Measurements from ENCODE around the gene GBGT1. TPM values are rescaled to one million over a fixed set of nuclear protein-coding genes. Genes with fewer than 3 reads are reported as not detected.

Gene GBGT1
- polyA plus RNA-seq, 1 donor: 5.4 TPM

DNA sequence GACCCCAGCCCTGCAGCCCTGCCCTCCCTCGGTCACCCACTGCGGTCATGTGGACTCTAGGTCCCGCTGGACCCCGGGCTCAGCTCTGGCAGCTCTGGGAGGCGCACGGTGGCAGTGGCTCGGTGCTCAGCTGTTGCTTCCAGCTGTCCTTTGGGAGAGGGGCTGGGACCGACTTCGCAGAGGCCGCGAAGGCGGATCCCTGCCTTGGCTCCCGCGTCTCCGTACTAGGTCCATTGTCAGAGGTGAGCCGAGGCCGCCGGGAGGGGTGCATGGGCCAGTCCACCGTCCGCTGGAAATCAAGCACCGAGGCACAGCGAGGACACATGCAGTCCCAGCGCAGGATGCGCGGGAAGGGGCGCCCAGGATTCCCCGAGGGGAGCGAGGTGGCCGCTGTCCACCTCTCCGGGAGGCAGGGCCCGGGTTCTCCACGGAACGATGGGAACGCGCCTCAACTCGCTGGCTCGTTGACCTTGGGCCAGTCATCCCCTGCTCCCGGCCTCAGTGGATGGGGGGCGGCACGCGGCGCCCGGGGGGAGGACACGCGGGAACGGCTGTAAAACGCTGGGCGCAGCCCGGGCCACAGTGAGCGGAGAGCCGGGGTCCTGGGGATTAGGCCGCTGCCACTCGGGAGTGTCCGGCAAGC is 732 bp downstream of the GBGT1 start:
- no peak for DNase-seq

GRCh38 chr9:133161547-133161950 is 2.2 kb downstream of the GBGT1 start:
- DNase-seq: no peak

DNA sequence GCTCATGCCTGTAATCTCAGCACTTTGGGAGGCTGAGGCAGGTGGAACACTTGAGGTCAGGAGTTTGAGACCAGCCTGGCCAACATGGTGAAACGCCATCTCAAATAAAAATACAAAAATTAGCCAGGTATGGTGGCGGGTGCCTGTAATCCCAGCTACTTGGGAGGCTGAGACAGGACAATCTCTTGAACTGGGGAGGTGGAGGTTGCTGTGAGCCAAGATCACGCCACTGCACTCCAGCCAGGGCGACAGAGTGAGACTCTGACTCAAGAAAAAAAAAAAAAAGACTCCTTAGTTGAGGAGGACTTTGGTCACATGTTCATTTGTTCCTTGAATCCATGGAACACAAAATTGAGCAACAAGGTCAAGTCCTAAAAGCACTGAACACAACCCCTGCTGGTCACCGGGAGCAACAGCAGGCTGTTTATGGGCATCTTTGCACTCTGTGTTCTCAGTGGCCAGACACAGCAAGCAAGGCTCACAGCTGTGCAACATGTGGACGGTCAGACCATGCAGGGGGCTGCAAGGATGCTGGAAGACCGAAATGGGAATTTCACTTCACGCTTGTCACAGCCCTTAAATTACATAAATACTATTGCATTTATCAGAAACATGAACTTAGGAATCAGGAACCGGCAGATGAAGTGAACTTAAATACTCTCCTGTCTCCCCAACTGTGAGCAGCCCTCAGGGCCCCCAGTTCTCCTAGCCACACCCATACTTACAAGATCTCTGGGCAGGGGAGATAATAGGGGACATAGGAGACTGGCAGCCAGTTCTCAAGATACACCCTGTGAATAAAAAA is 2.8 kb downstream of the GBGT1 start:
- no peak for DNase-seq

- DNase-seq: no peak
Measured at GRCh38 chr9:133158695-133159094, 5.0 kb downstream of the GBGT1 start.

- DNase-seq: no peak
Measured at GRCh38 chr9:133155156-133155555, 8.6 kb downstream of the GBGT1 start.

DNA sequence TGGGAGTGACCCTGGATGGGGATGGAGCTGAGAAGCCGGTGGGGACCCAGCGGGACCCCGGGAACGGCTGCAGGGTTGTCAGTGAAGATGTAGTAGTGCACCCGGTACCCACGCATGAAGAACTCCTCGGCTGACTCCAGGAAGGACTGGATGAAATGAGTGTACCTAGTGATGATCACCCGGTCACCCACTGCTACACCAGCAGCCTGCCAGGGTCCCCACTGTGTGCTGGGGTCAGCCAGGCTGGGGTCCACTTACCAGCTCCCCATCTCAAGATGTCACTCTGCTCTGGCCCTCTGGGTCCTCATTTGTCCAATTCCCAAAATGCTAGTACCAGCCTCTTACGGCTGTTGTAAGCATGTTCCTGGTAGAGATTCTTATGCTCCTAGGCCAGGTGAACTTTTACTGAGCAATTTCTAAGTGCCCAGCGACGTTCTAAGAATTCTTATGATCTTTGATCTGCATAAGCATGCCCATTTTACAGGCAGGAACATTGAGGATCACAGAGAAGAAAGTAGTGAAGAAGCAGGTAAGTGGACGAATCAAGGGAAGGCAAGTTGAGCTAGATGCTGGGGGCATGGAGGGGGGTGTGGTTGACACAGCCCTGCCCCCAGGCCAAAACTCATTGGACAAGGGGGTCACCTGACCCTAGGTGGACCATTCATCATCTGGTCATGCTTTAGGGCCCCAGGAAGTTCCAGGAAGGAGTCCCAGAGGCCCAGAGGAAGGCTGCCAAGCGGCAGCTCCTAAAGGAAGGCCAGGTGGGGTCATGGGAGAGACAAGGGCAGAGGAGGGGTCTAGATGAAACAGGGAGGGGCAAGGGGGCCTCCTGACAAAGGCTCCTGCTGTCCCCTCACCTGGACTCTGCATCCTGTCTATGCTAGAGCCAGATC is 9.4 kb downstream of the GBGT1 start:
- no peak for DNase-seq

- no peak for DNase-seq
Measured at GRCh38 chr9:133153227-133154096, 10.3 kb downstream of the GBGT1 start.

- DNase-seq: no peak
Measured at GRCh38 chr9:133151601-133152525, 11.9 kb downstream of the GBGT1 start.

- no peak for DNase-seq
Measured at GRCh38 chr9:133151041-133151440, 12.7 kb downstream of the GBGT1 start.

DNA sequence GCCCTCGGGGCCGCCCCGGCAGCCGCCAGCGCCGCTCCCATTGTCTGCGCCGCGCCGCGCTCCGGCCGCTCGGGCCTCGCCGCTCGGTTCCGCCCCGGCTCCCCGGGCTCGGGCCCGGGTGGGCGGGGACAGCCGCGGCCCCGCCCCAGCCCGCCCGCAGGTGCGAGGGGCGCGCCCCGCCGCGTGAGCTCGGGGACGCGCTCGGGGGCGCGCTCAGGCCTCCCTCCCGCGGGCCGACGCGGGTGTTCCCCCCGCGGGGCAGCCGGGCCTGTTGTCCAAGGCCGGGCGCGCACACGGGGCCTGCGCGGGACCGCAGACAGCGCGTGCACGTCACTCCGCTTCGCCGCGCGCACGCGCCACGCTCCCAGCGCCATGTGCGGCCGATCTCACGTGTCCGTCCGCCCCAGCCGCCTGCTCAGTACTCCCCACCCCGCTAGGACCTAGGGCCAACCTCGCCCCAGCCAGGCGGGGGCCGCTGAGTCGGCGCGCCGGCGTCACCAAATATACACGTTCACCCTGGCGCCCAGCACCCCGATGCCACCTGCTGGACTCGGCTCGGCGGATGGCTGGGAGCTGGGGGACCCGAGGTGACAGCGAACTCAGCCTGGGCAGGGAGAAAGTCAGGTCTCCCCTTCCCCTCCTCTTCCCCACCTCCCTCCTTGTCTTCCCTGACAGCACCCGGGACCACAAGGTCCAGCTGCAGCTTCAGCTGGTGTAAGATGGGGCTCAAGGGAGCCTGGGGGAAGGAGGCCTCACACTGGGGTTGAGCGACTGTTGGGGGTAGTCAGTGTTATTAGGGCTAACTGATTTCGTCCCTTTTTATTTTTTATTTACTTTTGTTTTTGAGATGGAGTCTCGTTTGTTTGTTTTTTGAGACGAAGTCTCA is 14.3 kb downstream of the GBGT1 start:
- peak; percentile 91 for DNase-seq

GRCh38 chr9:133148199-133149129 is 15.2 kb downstream of the GBGT1 start:
- peak; percentile 49 for DNase-seq

DNA sequence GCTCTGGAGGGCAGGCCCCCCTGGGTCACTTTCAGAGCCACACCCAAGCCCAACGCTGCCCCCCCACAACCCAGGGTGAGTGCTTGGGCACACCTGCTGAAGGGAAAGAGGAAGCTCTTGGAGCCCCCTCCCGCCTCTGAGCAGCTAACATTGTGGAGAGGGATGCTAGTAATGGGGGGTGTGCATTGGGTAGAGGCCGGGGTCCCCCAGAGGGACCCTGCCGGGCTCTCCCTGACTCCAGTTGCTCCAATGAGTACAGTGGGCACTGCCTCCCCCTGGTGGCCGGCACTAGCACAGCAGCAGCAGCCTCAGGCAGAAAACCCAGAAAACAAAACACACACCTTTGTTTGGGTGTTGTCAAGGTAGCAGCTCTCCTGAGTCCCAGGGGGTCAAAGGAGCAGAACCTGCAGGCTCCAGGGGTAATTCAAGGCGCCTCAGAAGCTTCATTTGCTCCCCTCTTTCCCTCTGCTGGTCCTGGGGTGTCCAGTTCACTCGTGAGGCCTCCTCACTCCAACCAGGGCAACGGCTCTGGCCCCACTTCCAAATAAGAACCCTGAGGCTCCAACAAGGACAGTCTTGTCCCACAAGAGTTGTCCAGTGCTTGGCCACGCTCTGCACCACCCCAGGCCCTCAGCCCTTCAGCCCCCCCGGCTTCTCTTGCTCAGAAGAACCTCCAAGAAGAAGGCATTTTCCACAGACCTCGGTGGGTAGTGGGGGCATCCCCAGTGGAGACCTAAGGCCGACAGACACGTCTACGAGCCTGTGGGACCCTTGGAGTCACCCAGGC is 16.1 kb downstream of the GBGT1 start:
- DNase-seq: peak; percentile 72

DNA sequence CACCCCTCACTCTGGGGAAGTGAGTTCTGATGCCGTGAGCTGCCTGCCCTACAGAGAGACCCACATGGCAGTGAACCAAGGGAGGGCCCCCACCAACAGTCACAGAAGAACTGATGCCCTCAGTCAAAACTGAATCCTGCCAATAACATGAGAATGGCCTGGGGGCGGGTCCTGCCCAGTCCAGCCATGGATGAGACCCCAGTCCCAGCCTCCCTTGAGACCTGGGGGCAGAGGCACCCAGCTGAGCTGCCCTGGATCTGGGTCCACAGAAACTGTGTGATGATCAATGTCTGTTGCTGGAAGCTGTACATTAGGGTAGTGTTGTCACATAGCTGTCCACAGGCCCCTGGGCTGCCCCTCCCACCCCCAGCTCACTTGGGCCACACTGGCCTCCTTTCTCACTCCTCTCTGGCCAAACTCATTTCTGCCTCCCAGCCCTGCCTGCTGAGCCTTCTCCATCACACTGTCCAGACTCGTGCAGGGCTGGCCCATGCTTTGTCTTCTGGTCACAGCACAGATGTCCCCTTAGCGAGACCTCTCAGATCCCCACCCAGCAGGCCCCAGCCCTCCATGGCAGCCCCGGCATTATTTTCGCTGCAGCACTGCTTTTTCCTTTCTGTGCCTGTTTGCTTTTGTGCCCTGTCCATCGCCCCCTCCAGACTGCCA is 16.8 kb downstream of the GBGT1 start:
- no peak for DNase-seq

- no peak for DNase-seq
Measured at GRCh38 chr9:133144904-133145851, 18.5 kb downstream of the GBGT1 start.

DNA sequence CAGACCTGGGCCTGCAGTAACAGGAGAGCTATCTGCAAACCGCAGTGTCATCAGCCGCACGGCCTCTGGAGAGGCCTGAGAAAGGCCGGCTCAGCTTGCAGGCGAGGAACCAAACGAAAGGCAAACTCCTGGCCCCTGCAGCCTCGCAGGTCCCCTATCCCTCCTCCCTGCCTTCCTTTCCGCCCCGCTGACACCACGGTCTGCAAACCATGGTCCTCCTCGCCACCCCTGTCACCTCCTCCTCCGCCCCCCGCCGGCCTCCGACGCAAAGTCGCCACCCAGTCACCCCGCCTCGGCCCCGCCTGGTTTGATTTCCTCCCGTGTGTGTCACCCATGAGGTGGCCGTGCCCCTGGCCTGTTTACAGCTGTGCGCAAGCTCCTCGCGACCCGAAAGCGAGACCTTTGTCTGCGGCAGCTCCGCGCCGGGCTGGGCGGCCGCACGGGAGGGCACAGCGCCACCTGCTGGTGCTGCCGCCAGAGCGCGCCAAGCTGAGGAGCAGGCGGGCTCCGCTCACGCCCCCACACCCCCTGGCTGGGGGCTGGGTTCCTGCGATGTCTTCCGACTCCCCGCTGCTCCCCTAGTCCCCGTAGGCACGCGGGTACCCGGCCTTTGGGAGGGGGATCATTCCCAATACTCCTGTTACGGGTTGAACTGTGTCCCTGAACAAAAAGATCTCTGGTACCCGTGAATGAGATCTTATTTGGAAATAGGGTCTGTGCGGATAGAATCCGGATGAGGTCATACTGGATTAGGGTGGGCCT is 19.4 kb downstream of the GBGT1 start:
- DNase-seq: peak; percentile 87

Measured in hindlimb muscle (tissue), 1 donor.